PFSK-1 (cell line): ENCODE measurements around the gene SH3BP5.

Experiments
- REST ChIP-seq, 2 experiments: IDR thresholded peaks; 2 replicates each; pipeline versions ENCODE4 v1.6.1 to v1.8.0; 2011 to 2012; ENCODE audit warnings: low read depth in 2 of 2, low read length in 2 of 2, control low read depth in 1 of 2, inconsistent platforms in 1 of 2, mild to moderate bottlenecking in 1 of 2, moderate library complexity in 1 of 2; ENCODE audit not compliant: insufficient read depth in 1 of 2
- SIN3A ChIP-seq: IDR thresholded peaks from 2 replicates; pipeline ENCODE4 v1.6.1; 2012; ENCODE audit warnings: mild to moderate bottlenecking, low read length, moderate library complexity, borderline replicate concordance; ENCODE audit not compliant: insufficient read depth

DNA sequence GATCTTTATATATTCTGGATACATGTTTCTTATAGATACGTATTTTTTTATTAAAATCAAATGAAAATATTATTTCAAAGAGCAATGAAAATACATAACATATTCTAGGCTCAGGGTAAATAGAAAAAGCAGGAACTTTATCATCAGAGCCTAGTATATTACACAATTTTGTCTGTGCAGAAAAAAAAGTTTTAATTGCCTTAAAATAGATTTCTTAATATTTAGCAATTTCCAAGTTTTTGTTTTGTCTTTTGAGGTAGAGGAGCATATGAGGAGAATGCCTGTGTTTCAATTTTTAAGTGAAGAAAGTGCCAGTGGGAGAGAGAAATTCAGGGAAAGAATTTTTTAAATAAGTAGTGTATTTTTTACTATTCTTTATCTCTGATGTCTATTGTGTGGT is 115.9 kb downstream of the SH3BP5 start:
- TF ChIP-seq SIN3A (no peak), REST (IDR thresholded peaks at IDR 0.05; ENCODE audit: insufficient read depth in 1 of 2, low read depth in 2 of 2, low read length in 2 of 2) (no peak)
